ENCODE data around the gene MFF. TPM values are rescaled to one million over a fixed set of nuclear protein-coding genes. Genes with fewer than 3 reads are reported as not detected.

MFF gene
- total and polyA plus RNA-seq, 2 of the 8 experiments (the other 6 are each of a cell fraction or from before 2014, with no cell fraction given), result 36.2 to 86.8 TPM

DNA sequence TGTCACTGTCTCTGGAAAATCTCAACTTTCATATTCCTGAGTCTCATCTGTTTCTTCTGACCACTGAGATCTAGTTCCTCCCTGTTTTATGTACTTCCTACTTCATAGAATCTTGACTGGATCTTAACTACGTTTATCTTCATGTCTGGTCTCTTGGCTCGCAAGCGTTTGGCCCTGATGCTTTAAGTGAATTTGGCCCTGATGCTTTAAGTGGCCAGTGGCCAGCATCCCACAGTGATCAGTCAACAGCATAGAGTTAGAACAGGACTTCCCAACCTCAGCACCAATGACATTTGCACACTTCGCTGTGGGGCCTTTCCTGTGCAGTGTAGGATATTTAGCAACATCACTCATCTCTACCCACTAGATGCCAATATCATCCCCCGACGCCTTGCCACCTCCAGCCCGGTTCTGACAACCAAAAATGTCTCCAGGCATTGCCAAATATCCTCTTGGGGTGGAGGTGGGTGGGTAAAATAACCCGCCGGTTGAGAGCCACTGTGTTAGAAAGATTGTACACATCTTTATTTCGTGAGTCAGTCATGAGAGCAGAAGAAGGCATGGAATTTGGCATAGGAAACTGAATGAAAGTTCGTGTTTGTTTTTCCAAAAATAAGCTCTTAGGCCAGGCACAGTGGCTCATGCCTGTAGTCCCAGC, 41.8 kb downstream of the MFF start (continued):
- TF ChIP-seq, protein P1, sequence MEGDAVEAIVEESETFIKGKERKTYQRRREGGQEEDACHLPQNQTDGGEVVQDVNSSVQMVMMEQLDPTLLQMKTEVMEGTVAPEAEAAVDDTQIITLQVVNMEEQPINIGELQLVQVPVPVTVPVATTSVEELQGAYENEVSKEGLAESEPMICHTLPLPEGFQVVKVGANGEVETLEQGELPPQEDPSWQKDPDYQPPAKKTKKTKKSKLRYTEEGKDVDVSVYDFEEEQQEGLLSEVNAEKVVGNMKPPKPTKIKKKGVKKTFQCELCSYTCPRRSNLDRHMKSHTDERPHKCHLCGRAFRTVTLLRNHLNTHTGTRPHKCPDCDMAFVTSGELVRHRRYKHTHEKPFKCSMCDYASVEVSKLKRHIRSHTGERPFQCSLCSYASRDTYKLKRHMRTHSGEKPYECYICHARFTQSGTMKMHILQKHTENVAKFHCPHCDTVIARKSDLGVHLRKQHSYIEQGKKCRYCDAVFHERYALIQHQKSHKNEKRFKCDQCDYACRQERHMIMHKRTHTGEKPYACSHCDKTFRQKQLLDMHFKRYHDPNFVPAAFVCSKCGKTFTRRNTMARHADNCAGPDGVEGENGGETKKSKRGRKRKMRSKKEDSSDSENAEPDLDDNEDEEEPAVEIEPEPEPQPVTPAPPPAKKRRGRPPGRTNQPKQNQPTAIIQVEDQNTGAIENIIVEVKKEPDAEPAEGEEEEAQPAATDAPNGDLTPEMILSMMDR (IDR thresholded peaks at IDR 0.05; ENCODE audit: control extremely low read depth in 1 of 3, insufficient read depth in 1 of 3, low read depth in 1 of 3, low read length in 3 of 3), result no peak
- TF ChIP-seq, protein P2, sequence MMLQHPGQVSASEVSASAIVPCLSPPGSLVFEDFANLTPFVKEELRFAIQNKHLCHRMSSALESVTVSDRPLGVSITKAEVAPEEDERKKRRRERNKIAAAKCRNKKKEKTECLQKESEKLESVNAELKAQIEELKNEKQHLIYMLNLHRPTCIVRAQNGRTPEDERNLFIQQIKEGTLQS (IDR thresholded peaks at IDR 0.05; ENCODE audit: insufficient read depth, low read depth, low read length), result no peak
- TF ChIP-seq EGR1 (IDR thresholded peaks at IDR 0.05; ENCODE audit: borderline replicate concordance, low read depth, low read length), result no peak
- TF ChIP-seq FOSL1 (IDR thresholded peaks at IDR 0.05; ENCODE audit: insufficient read depth, low read depth, low read length), result no peak
- no peak for TF ChIP-seq RXRA (IDR thresholded peaks at IDR 0.05; ENCODE audit: insufficient read depth, low read depth, low read length)
- TF ChIP-seq SP4 (IDR thresholded peaks at IDR 0.05; ENCODE audit: low read length), result no peak
- no peak for TF ChIP-seq SIRT6 (IDR thresholded peaks at IDR 0.05; ENCODE audit: low read length)
- no peak for TF ChIP-seq HDAC6 (IDR thresholded peaks at IDR 0.05; ENCODE audit: low read depth, low read length)

Measured in H1 (cell line).